Caco-2 (cell line): ENCODE results near the gene CMYA5. TPM values are rescaled to one million over a fixed set of nuclear protein-coding genes. Genes with fewer than 3 reads are reported as not detected.

ENCODE experiments used
- BruUV-seq: library from RNA; stranded (reverse); fragments of 400-500 nt; replicated peaks from 2 replicates; lab custom pipeline; 2021; lab: Mats Ljungman, UMichigan
- CTCF ChIA-PET: fragments of 300-600 bp; sonication (Branson Sonifier 250); formaldehyde crosslinking; loops from one replicate; lab custom pipeline; 2022; ENCODE audit warnings: antibody characterized with exemption; lab: Charles Lee
- POLR2A ChIA-PET: fragments of 300-600 bp; sonication (Branson Sonifier 250); formaldehyde crosslinking; loops from one replicate; lab custom pipeline; 2022; ENCODE audit warnings: antibody characterized with exemption; lab: Charles Lee
- DNase-seq, 2 experiments: peaks; one replicate each; pipeline versions ENCODE4 v3.0.0 to v3.0.0-alpha.2; 2020 to 2022
- H3K27me3 ChIP-seq: replicated peaks from 2 replicates; pipeline ENCODE4 v1.6.0; 2011; ENCODE audit warnings: low read length; ENCODE audit not compliant: control insufficient read depth, insufficient read depth
- H3K36me3 ChIP-seq: 2 replicates; pipeline ENCODE4 v1.5.1; 2011; ENCODE audit warnings: low read length; ENCODE audit not compliant: control insufficient read depth, insufficient read depth
- H3K4me1 ChIP-seq: fragments of 250-450 bp; sonication (Bioruptor Pico); 2 replicates; pipeline ENCODE4 v1.5.1; 2020; ENCODE audit warnings: mild to moderate bottlenecking
- H3K4me3 ChIP-seq: 2 replicates; pipeline ENCODE4 v1.5.1; 2011; ENCODE audit warnings: low read depth, mild to moderate bottlenecking, control low read depth, low read length
- H3K9me3 ChIP-seq: fragments of 250-450 bp; sonication (Bioruptor Pico); 2 replicates; pipeline ENCODE4 v1.5.1; 2020; ENCODE audit warnings: mild to moderate bottlenecking, moderate library complexity
- H3K27ac Mint-ChIP-seq: one replicate; pipeline ENCODE4 v1.8.0; 2022; ENCODE audit warnings: mixed read lengths; ENCODE audit not compliant: unreplicated experiment
- H3K27me3 Mint-ChIP-seq: one replicate; pipeline ENCODE4 v1.8.0; 2022; ENCODE audit warnings: mixed read lengths; ENCODE audit not compliant: insufficient read depth, unreplicated experiment
- H3K36me3 Mint-ChIP-seq: one replicate; pipeline ENCODE4 v1.8.0; 2022; ENCODE audit warnings: mild to moderate bottlenecking, mixed read lengths; ENCODE audit not compliant: insufficient read depth, unreplicated experiment
- H3K4me1 Mint-ChIP-seq: one replicate; pipeline ENCODE4 v1.8.0; 2022; ENCODE audit warnings: low read depth, mixed read lengths; ENCODE audit not compliant: unreplicated experiment
- H3K4me3 Mint-ChIP-seq: one replicate; pipeline ENCODE4 v1.8.0; 2022; ENCODE audit warnings: mild to moderate bottlenecking, moderate library complexity, mixed read lengths; ENCODE audit not compliant: unreplicated experiment
- H3K9me3 Mint-ChIP-seq: one replicate; pipeline ENCODE4 v1.8.0; 2022; ENCODE audit warnings: mixed read lengths; ENCODE audit not compliant: unreplicated experiment
- intact Hi-C: fragments of 100-400 bp; cut with micrococcal nuclease; formaldehyde crosslinking; loops from one replicate; pipeline ENCODE4 v1.10.0; 2022; ENCODE audit not compliant: unreplicated experiment
- total RNA-seq: library from RNA; stranded (reverse); gene quantifications from 2 replicates; pipeline ENCODE4 v1.2.3, GENCODE V29; 2022
- TF ChIP-seq, protein P1 (sequence below), 2 experiments: fragments of 200-600 bp in 1 of 2; IDR thresholded peaks; 1 replicate in 1 of 2; 2 replicates in 1 of 2; pipeline versions ENCODE4 v1.5.1 to v1.8.0; 2011 to 2022; ENCODE audit warnings: antibody characterized with exemption in 1 of 2, control low read depth in 1 of 2, inconsistent platforms in 1 of 2, low read depth in 1 of 2, low read length in 1 of 2, mild to moderate bottlenecking in 1 of 2, moderate library complexity in 1 of 2; ENCODE audit not compliant: insufficient read depth in 1 of 2, severe bottlenecking in 1 of 2, unreplicated experiment in 1 of 2

The CMYA5 gene
- total RNA-seq, 1 experiment from 2014 or later: 0.39 TPM

DNA sequence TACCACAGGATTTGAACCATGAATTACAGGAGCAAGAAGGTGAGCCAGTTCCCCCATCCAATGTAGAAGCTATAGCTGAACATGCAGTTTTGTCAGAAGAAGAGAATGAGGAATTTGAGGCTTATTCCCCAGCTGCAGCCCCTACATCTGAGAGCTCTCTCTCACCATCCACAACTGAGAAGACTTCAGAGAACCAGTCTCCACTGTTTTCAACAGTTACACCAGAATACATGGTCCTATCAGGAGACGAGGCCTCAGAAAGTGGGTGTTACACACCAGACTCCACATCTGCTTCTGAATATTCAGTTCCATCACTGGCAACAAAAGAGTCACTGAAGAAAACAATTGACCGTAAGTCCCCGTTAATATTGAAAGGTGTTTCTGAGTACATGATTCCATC is 40.9 kb downstream of the CMYA5 start:
- Mint-ChIP-seq H3K36me3 (no peaks in the 10 kb centered on the region), H3K9me3 (no peaks in the 10 kb centered on the region), H3K4me1 (peaks cover 14% of the 10 kb centered on the region), H3K27me3 (peaks cover 8% of the 10 kb centered on the region), H3K27ac (no peak overlapping the region), H3K4me3 (no peak overlapping the region)
- intact Hi-C loops: no loop called here
- H3K9me3 ChIP-seq: no peaks in the 10 kb centered on the region
- TF ChIP-seq, protein P1, sequence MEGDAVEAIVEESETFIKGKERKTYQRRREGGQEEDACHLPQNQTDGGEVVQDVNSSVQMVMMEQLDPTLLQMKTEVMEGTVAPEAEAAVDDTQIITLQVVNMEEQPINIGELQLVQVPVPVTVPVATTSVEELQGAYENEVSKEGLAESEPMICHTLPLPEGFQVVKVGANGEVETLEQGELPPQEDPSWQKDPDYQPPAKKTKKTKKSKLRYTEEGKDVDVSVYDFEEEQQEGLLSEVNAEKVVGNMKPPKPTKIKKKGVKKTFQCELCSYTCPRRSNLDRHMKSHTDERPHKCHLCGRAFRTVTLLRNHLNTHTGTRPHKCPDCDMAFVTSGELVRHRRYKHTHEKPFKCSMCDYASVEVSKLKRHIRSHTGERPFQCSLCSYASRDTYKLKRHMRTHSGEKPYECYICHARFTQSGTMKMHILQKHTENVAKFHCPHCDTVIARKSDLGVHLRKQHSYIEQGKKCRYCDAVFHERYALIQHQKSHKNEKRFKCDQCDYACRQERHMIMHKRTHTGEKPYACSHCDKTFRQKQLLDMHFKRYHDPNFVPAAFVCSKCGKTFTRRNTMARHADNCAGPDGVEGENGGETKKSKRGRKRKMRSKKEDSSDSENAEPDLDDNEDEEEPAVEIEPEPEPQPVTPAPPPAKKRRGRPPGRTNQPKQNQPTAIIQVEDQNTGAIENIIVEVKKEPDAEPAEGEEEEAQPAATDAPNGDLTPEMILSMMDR (IDR thresholded peaks at IDR 0.05; ENCODE audit: insufficient read depth in 1 of 2, low read depth in 1 of 2, low read length in 1 of 2, severe bottlenecking in 1 of 2, unreplicated experiment in 1 of 2): no peak
- no peak for DNase-seq
- peaks cover 12% of the 10 kb centered on the region for H3K4me1 ChIP-seq
- H3K4me3 ChIP-seq: no peak overlapping the region
- ChIA-PET POLR2A (no interaction called here), CTCF (no interaction called here)
- BruUV-seq: no TSS peak
- H3K36me3 ChIP-seq: no peaks in the 10 kb centered on the region
- H3K27me3 ChIP-seq: no peaks in the 10 kb centered on the region

DNA sequence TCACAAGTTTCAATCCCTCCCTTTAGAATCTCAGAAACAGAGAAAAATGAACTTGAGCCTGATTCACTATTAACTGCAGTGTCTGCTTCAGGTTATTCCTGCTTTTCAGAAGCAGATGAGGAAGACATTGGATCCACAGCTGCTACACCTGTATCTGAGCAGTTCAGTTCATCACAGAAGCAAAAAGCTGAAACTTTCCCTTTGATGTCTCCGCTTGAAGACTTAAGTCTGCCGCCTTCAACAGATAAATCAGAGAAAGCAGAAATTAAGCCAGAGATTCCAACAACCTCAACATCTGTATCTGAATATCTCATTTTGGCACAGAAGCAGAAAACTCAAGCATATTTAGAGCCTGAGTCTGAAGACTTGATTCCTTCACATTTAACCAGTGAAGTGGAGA is 42.1 kb downstream of the CMYA5 start:
- Histone ChIP-seq H3K9me3 (no peaks in the 10 kb centered on the region), H3K36me3 (no peaks in the 10 kb centered on the region), H3K4me1 (peaks cover 12% of the 10 kb centered on the region), H3K27me3 (no peaks in the 10 kb centered on the region), H3K4me3 (no peak overlapping the region)
- ChIA-PET POLR2A (no interaction called here), CTCF (no interaction called here)
- Mint-ChIP-seq H3K27me3 (peaks cover 13% of the 10 kb centered on the region), H3K36me3 (no peaks in the 10 kb centered on the region), H3K27ac (no peak overlapping the region), H3K4me3 (no peak overlapping the region), H3K4me1 (peaks cover 14% of the 10 kb centered on the region), H3K9me3 (no peaks in the 10 kb centered on the region)
- intact Hi-C loops: no loop called here
- TF ChIP-seq, protein P1 (IDR thresholded peaks at IDR 0.05; ENCODE audit: insufficient read depth in 1 of 2, low read depth in 1 of 2, low read length in 1 of 2, severe bottlenecking in 1 of 2, unreplicated experiment in 1 of 2): no peak
- no peak for DNase-seq
- BruUV-seq: no TSS peak

DNA sequence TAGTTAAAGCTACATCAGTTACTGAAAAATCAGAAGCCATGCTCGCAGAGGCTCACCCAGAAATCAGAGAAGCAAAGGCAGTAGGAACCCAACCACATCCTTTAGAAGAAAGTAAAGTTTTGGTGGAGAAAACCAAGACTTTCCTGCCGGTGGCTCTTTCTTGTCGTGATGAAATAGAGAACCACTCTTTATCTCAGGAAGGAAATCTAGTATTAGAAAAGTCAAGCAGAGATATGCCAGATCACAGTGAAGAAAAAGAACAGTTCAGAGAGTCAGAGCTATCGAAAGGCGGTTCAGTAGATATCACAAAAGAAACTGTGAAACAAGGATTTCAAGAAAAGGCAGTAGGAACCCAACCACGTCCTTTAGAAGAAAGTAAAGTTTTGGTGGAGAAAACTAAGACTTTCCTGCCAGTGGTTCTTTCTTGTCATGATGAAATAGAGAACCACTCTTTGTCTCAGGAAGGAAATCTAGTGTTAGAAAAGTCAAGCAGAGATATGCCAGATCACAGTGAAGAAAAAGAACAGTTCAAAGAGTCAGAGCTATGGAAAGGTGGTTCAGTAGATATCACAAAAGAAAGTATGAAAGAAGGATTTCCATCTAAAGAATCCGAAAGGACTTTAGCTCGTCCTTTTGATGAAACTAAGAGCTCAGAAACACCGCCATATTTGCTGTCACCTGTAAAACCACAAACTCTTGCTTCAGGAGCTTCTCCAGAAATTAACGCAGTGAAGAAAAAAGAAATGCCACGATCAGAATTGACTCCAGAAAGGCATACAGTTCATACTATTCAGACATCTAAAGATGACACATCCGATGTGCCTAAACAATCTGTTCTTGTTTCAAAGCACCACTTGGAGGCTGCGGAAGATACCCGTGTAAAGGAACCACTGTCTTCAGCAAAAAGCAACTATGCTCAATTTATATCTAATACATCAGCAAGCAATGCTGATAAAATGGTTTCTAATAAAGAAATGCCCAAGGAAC is 47.2 kb downstream of the CMYA5 start:
- ChIA-PET CTCF (no interaction called here), POLR2A (no interaction called here)
- no peaks in the 10 kb centered on the region for H3K4me1 ChIP-seq
- peaks cover 12% of the 10 kb centered on the region for H3K27me3 Mint-ChIP-seq
- H3K9me3 Mint-ChIP-seq: no peaks in the 10 kb centered on the region
- no peak overlapping the region for H3K27ac Mint-ChIP-seq
- H3K9me3 ChIP-seq: no peaks in the 10 kb centered on the region
- H3K4me3 Mint-ChIP-seq: no peak overlapping the region
- no peaks in the 10 kb centered on the region for H3K36me3 ChIP-seq
- no peak for DNase-seq
- TF ChIP-seq, protein P1 (IDR thresholded peaks at IDR 0.05; ENCODE audit: insufficient read depth in 1 of 2, low read depth in 1 of 2, low read length in 1 of 2, severe bottlenecking in 1 of 2, unreplicated experiment in 1 of 2): no peak
- no peaks in the 10 kb centered on the region for H3K36me3 Mint-ChIP-seq
- no peaks in the 10 kb centered on the region for H3K4me1 Mint-ChIP-seq
- H3K27me3 ChIP-seq: no peaks in the 10 kb centered on the region
- BruUV-seq: no TSS peak
- intact Hi-C loops: no loop called here
- no peak overlapping the region for H3K4me3 ChIP-seq
